Keratinocyte (primary cell): ENCODE results near the gene METTL4.

Experiments used
- CTCF ChIP-seq, 3 experiments: IDR thresholded peaks in 1 of 3; conservative IDR thresholded peaks in 1 of 3; optimal IDR thresholded peaks in 1 of 3; 2 replicates in 2 of 3; 3 replicates in 1 of 3; pipeline versions ENCODE3 to v1.5.1; 2011; ENCODE audit warnings: low read length in 3 of 3, mild to moderate bottlenecking in 3 of 3, moderate library complexity in 2 of 3, control low read depth in 1 of 3, inconsistent platforms in 1 of 3; ENCODE audit not compliant: insufficient read depth in 2 of 3; ENCODE audit errors: extremely low read depth in 1 of 3
- EZH2 ChIP-seq: IDR thresholded peaks from one replicate; pipeline ENCODE4 v1.6.1; 2012; ENCODE audit warnings: inconsistent platforms, mild to moderate bottlenecking, low read length, moderate library complexity

- TF ChIP-seq CTCF (optimal IDR thresholded peaks at IDR 0.05 in 1 of 3, IDR thresholded peaks at IDR 0.05 in 1 of 3, conservative IDR thresholded peaks at IDR 0.05 in 1 of 3; ENCODE audit: extremely low read depth in 1 of 3, insufficient read depth in 2 of 3, low read length in 3 of 3) (no peak), EZH2 (no peak)
Observed at GRCh38 chr18:2606335-2606734, 35.0 kb upstream of the METTL4 start.
